Esophagus muscularis mucosa (tissue), 4 donors: ENCODE measurements around the gene NEUROD4. TPM values are rescaled to one million over a fixed set of nuclear protein-coding genes. Genes with fewer than 3 reads are reported as not detected.

Source experiments
- DNase-seq: peaks from one replicate; pipeline ENCODE4 v3.0.0-alpha.2; 2017; ENCODE audit errors: extremely low spot score
- H3K27ac ChIP-seq, 4 donors: fragments of 200-600 bp; sonication (generic); replicated peaks in 1 of 4; 1 replicate in 3 of 4; 2 replicates in 1 of 4; pipeline ENCODE4 v1.5.1; 2016 to 2019; ENCODE audit warnings: mild to moderate bottlenecking in 1 of 4
- H3K27me3 ChIP-seq, 4 donors: fragments of 200-600 bp; sonication (generic); one replicate each; pipeline versions ENCODE4 v1.5.1 to v1.6.0; 2016 to 2019
- H3K36me3 ChIP-seq, 4 donors: fragments of 200-600 bp; sonication (generic); one replicate each; pipeline ENCODE4 v1.5.1; 2016 to 2019
- H3K4me1 ChIP-seq, 4 donors: fragments of 200-600 bp; sonication (generic); one replicate each; pipeline ENCODE4 v1.5.1; 2016 to 2019
- H3K4me3 ChIP-seq, 4 donors: fragments of 200-600 bp; sonication (generic); 1 replicate in 2 of 4; 2 replicates in 2 of 4; pipeline ENCODE4 v1.5.1; 2016 to 2019; ENCODE audit warnings: mild to moderate bottlenecking in 4 of 4, moderate library complexity in 1 of 4
- H3K9me3 ChIP-seq, 4 donors: fragments of 200-600 bp; sonication (generic); 1 replicate in 3 of 4; 2 replicates in 1 of 4; pipeline ENCODE4 v1.5.1; 2016 to 2019
- CTCF ChIP-seq, 3 experiments: fragments of 200-600 bp in 2 of 3; fragments of 450-650 bp in 1 of 3; sonication (generic) in 2 of 3; IDR thresholded peaks; one replicate each; pipeline ENCODE4 v1.5.1; 2017 to 2019; ENCODE audit warnings: antibody characterized with exemption in 3 of 3, mild to moderate bottlenecking in 2 of 3, moderate library complexity in 1 of 3
- EP300 ChIP-seq: sonication (generic); formaldehyde crosslinking; IDR thresholded peaks from one replicate; pipeline ENCODE4 v1.6.1; 2017; ENCODE audit warnings: antibody characterized with exemption
- POLR2A ChIP-seq: fragments of 450-650 bp; IDR thresholded peaks from one replicate; pipeline ENCODE4 v1.6.1; 2017; ENCODE audit warnings: antibody characterized with exemption, moderate library complexity, mild to moderate bottlenecking, low read depth
- POLR2AphosphoS5 ChIP-seq, 2 donors: sonication (generic); formaldehyde crosslinking; IDR thresholded peaks; one replicate each; pipeline ENCODE4 v1.6.1; 2017; ENCODE audit warnings: antibody characterized with exemption in 2 of 2
- WGBS: methylation state at CpG from one replicate; pipeline ENCODE4 v1.1.5; 2018; 5-methylcytosine and 5-hydroxymethylcytosine counted together
- intact Hi-C: fragments of 100-400 bp; cut with DNase I; formaldehyde crosslinking; loops from one replicate; pipeline ENCODE4 v1.15.1; 2023
- total RNA-seq, 4 donors: library from RNA; depleted of rRNA; stranded (reverse); fragments of >200 nt; gene quantifications; one replicate each; pipeline versions ENCODE4 v1.1.0 to v1.2.1, GENCODE V29; 2016

The NEUROD4 gene
- total RNA-seq, 4 donors from 2014 or later: not detected

- H3K27me3 ChIP-seq: peaks cover 0 to 18% (median 0%) of the 10 kb centered on the region in 4 donors
- DNase-seq: peak; percentile 75
- H3K4me1 ChIP-seq: no peaks in the 10 kb centered on the region
- H3K27ac ChIP-seq: no peak overlapping the region
- WGBS: 67% methylated on average over 4 of the region's 4 CpGs
- H3K4me3 ChIP-seq: no peak overlapping the region
- intact Hi-C loops: no loop called here
- TF ChIP-seq EP300 (no peak), CTCF (IDR thresholded peaks at IDR 0.05) (no peak), POLR2AphosphoS5 (IDR thresholded peaks at IDR 0.05) (no peak), POLR2A (no peak)
- H3K36me3 ChIP-seq: no peaks in the 10 kb centered on the region
- H3K9me3 ChIP-seq: no peaks in the 10 kb centered on the region
These were observed 18.4 kb upstream of the NEUROD4 start for GRCh38 chr12:55001198-55001868.

- WGBS: 35% methylated on average over 2 of the region's 2 CpGs
- intact Hi-C loops: no loop called here
- TF ChIP-seq EP300 (no peak), CTCF (IDR thresholded peaks at IDR 0.05) (no peak), POLR2AphosphoS5 (IDR thresholded peaks at IDR 0.05) (no peak), POLR2A (no peak)
These were observed 17.4 kb upstream of the NEUROD4 start for GRCh38 chr12:55002355-55002754.

GRCh38 chr12:55008944-55009585 is 10.7 kb upstream of the NEUROD4 start:
- H3K9me3 ChIP-seq: peaks cover 0 to 9% (median 0%) of the 10 kb centered on the region in 4 donors
- H3K36me3 ChIP-seq: no peaks in the 10 kb centered on the region
- H3K27me3 ChIP-seq: peaks cover 0 to 34% (median 0%) of the 10 kb centered on the region in 4 donors
- intact Hi-C loops: no loop called here
- DNase-seq: no peak
- WGBS: 33% methylated on average over 5 of the region's 6 CpGs
- H3K4me1 ChIP-seq: no peaks in the 10 kb centered on the region
- no peak overlapping the region for H3K4me3 ChIP-seq
- H3K27ac ChIP-seq: no peak overlapping the region
- no peak for TF ChIP-seq POLR2AphosphoS5 (IDR thresholded peaks at IDR 0.05)
- TF ChIP-seq POLR2A: no peak
- TF ChIP-seq CTCF (IDR thresholded peaks at IDR 0.05): no peak
- no peak for TF ChIP-seq EP300

More at GRCh38 chr12:55002355-55002754, 17.4 kb upstream of the NEUROD4 start:
- Histone ChIP-seq H3K4me3 (no peak overlapping the region), H3K27me3 (peaks cover 0 to 26% (median 0%) of the 10 kb centered on the region in 4 donors), H3K27ac (no peak overlapping the region), H3K36me3 (no peaks in the 10 kb centered on the region), H3K9me3 (no peaks in the 10 kb centered on the region), H3K4me1 (no peaks in the 10 kb centered on the region)
- DNase-seq: peak; percentile 1

GRCh38 chr12:55017416-55017925 is 2.3 kb upstream of the NEUROD4 start:
- Histone ChIP-seq H3K9me3 (peaks cover 0 to 9% (median 0%) of the 10 kb centered on the region in 4 donors), H3K4me3 (no peak overlapping the region), H3K4me1 (peaks cover 0 to 9% (median 3%) of the 10 kb centered on the region in 4 donors), H3K27ac (no peak overlapping the region), H3K36me3 (no peaks in the 10 kb centered on the region), H3K27me3 (peaks cover 0 to 45% (median 2%) of the 10 kb centered on the region in 4 donors)
- 17% methylated on average over 3 of the region's 3 CpGs for WGBS
- DNase-seq: no peak
- intact Hi-C loops: no loop called here
- TF ChIP-seq POLR2A: no peak
- no peak for TF ChIP-seq CTCF (IDR thresholded peaks at IDR 0.05)
- no peak for TF ChIP-seq POLR2AphosphoS5 (IDR thresholded peaks at IDR 0.05)
- no peak for TF ChIP-seq EP300
